ENCODE data around the gene ZNF22. TPM values are rescaled to one million over a fixed set of nuclear protein-coding genes. Genes with fewer than 3 reads are reported as not detected.

Gene ZNF22
- total RNA-seq, 4 donors from 2014 or later = 3.6 to 12.3 (median 8.1) TPM

DNA sequence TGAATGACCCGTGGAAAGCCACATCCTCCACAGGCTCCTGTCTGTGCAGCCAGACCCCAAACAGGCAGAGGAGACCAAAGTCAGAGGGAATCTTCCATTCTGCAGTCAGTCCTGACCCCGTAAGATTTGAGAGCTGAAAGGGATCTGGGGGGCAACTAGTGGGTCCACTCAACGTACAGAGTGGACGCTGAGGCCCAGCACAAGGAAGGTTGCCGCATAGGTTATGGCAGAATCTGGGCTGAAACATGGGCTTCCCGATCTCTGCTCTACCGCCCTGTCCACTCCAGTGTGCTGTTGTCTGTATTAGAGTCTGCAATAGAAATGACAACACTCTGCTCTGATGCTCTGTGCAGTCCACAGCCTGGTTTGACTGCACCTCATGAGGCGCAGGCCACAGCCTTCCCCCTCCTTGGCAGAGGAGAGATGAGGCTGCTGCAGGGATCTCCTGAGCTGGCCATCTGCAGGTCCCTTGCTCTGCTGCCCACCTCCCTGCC is 7.9 kb upstream of the ZNF22 start:
- Histone ChIP-seq H3K4me1 (peaks cover 60 to 68% of the 10 kb centered on the region in 2 donors), H3K27me3 (no peaks in the 10 kb centered on the region), H3K9me3 (no peaks in the 10 kb centered on the region), H3K4me3 (no peak overlapping the region), H3K27ac (peak overlapping the region; percentile 22 to 83 (median 59)), H3K36me3 (no peaks in the 10 kb centered on the region)
- DNase-seq (no peak), ATAC-seq (no peak)
- TF ChIP-seq, protein P1, sequence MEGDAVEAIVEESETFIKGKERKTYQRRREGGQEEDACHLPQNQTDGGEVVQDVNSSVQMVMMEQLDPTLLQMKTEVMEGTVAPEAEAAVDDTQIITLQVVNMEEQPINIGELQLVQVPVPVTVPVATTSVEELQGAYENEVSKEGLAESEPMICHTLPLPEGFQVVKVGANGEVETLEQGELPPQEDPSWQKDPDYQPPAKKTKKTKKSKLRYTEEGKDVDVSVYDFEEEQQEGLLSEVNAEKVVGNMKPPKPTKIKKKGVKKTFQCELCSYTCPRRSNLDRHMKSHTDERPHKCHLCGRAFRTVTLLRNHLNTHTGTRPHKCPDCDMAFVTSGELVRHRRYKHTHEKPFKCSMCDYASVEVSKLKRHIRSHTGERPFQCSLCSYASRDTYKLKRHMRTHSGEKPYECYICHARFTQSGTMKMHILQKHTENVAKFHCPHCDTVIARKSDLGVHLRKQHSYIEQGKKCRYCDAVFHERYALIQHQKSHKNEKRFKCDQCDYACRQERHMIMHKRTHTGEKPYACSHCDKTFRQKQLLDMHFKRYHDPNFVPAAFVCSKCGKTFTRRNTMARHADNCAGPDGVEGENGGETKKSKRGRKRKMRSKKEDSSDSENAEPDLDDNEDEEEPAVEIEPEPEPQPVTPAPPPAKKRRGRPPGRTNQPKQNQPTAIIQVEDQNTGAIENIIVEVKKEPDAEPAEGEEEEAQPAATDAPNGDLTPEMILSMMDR (IDR thresholded peaks at IDR 0.05 in 4 of 5, conservative IDR thresholded peaks at IDR 0.05 in 1 of 5) = no peak
- no peak for TF ChIP-seq POLR2A (IDR thresholded peaks at IDR 0.05)
- in situ Hi-C loops (cut with MboI; ENCODE audit: low sequenced_read_pairs in 4 of 4) (loop anchor here in 2 of 4 donors (25.0 kb wide), 2 partner anchors 1020 to 1580 kb away; partner anchors contain the start of gene HNRNPF (in 2 of the 2)), intact Hi-C loops (cut with DNase I; ENCODE audit: low total_unique reads) (loop anchor here (10.0 kb wide), 1 partner anchor 432 kb away; no protein-coding TSS in a partner anchor)

DNA sequence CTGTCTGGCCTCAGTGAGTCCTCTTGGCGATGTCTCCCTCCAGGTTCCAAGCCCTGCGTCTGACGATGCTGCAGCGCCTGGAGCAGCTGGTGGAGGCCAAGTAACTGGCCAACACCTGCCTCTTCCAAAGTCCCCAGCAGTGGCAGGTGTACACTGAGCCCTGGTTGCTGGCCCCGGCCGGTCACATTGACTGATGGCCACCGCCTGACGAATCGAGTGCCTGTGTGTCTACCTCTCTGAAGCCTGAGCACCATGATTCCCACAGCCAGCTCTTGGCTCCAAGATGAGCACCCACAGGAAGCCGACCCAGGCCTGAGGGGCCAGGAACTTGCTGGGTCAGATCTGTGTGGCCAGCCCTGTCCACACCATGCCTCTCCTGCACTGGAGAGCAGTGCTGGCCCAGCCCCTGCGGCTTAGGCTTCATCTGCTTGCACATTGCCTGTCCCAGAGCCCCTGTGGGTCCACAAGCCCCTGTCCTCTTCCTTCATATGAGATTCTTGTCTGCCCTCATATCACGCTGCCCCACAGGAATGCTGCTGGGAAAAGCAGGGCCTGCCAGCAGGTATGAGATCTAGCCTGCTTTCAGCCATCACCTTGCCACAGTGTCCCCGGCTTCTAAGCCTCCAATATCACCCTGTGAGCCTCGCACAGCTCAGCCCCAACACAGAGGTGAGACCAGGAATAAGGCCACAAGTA is 7.3 kb upstream of the ZNF22 start:
- H3K27me3 ChIP-seq = no peaks in the 10 kb centered on the region
- DNase-seq (peak in 1 of 2 donors; percentile 17), ATAC-seq (no peak)
- H3K4me1 ChIP-seq = peaks cover 62 to 74% of the 10 kb centered on the region in 2 donors
- no peak overlapping the region for H3K4me3 ChIP-seq
- no peaks in the 10 kb centered on the region for H3K36me3 ChIP-seq
- intact Hi-C loops (cut with DNase I; ENCODE audit: low total_unique reads) (loop anchor here (10.0 kb wide), 1 partner anchor 431 kb away; no protein-coding TSS in a partner anchor), in situ Hi-C loops (cut with MboI; ENCODE audit: low sequenced_read_pairs in 4 of 4) (loop anchor here in 2 of 4 donors (25.0 kb wide), 2 partner anchors 1019 to 1581 kb away; partner anchors contain the start of gene HNRNPF (in 2 of the 2))
- TF ChIP-seq POLR2A (IDR thresholded peaks at IDR 0.05) = no peak
- TF ChIP-seq, protein P1 (IDR thresholded peaks at IDR 0.05 in 4 of 5, conservative IDR thresholded peaks at IDR 0.05 in 1 of 5) = no peak
- no peaks in the 10 kb centered on the region for H3K9me3 ChIP-seq
- H3K27ac ChIP-seq = peak overlapping the region; percentile 15 to 91 (median 78)

DNA sequence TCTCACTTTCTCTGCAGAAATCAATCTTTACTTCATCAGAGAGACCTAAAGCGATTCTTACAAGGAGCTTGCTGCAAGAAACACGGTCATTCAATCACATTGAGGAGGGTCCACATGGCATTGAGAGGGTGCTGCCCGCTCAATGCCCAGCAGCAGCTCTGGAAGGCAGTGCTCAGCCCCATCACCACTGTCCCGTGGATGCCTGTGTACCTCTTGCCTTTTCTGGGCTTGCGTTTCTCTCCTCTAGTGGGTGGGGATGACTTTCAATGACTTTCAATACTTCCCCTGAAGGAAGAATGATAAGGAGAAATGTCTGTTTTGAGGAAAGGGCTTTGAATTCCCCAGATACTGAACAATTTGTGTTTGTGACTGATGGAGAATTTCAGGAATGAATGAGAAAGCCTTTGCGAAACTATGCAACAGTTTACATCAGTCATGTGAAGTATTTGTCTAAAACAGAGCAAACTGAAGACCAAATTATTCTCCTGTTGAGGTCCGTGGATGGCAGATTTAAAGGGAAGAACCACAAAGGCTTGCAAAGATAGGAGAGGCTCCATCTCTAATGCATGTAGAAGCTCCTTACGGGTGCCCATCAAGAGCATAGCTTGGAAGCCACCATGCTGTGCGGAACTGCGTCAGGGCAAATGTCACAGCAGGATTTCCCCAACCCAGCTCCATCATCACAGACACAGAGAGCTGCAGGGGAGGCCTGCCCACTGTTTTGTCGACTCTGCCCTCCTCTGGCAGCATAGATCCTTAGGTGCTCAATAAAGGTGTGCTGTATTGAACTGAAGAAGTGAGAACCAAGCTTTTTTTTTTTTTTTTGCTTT is 6.6 kb upstream of the ZNF22 start:
- ATAC-seq = no peak
- DNase-seq = no peak
- TF ChIP-seq POLR2A (IDR thresholded peaks at IDR 0.05) = no peak
- TF ChIP-seq, protein P1 (IDR thresholded peaks at IDR 0.05 in 4 of 5, conservative IDR thresholded peaks at IDR 0.05 in 1 of 5) = no peak
- H3K27ac ChIP-seq = peak overlapping the region; percentile 72 to 91 (median 82)
- H3K4me3 ChIP-seq = no peak overlapping the region
- in situ Hi-C loops (cut with MboI; ENCODE audit: low sequenced_read_pairs in 4 of 4) = loop anchor here in 2 of 4 donors (25.0 kb wide), 2 partner anchors 1018 to 1582 kb away; partner anchors contain the start of gene HNRNPF (in 2 of the 2)
- no peaks in the 10 kb centered on the region for H3K36me3 ChIP-seq
- intact Hi-C loops (cut with DNase I; ENCODE audit: low total_unique reads) = loop anchor here (10.0 kb wide), 1 partner anchor 431 kb away; no protein-coding TSS in a partner anchor
- H3K27me3 ChIP-seq = no peaks in the 10 kb centered on the region
- H3K9me3 ChIP-seq = no peaks in the 10 kb centered on the region
- H3K4me1 ChIP-seq = peaks cover 62 to 82% of the 10 kb centered on the region in 2 donors

DNA sequence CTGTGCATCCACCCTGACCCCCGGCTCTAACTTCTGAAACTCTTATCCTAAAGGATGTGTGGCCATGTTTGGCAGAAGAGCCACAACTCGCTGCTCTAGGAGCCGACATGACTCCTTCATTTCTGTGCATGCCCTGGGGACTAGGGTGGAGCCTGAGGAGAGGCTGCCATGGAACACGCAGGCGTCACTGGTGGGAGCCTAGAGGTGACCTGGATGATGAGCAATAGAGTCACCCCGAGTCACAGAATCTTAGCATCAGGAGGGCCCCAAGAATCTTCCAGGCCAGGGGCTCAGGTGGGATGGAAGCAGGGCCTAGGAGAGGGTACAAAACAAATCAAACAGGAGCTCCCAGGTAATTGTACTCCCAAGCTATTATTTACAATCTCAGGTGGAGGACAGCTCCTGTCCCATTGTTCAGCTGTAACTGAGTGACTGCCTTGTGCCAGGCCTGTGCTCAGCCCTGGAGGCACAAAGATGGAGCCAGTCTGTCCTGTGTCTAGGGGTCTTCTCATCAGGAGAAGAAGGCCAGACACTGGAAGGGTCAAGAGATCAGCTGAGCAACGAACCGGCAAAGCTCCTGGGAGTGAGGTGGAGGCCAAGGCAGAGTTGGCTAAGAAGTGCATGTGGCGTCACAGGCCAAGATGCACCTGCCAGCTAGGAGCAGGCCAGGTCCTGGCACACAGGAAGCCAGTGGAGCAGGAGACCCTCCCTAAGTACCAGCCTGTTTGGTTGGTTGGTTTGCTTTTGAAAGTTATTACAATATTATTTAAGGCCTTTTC is 5.8 kb upstream of the ZNF22 start:
- intact Hi-C loops (cut with DNase I; ENCODE audit: low total_unique reads) (loop anchor here (1.0 to 10.0 kb wide), 2 partner anchors 14 to 430 kb away; no protein-coding TSS in a partner anchor), in situ Hi-C loops (cut with MboI; ENCODE audit: low sequenced_read_pairs in 4 of 4) (loop anchor here in 2 of 4 donors (25.0 kb wide), 2 partner anchors 1017 to 1583 kb away; partner anchors contain the start of gene HNRNPF (in 2 of the 2))
- no peak for ATAC-seq
- Histone ChIP-seq H3K27me3 (no peaks in the 10 kb centered on the region), H3K36me3 (no peaks in the 10 kb centered on the region), H3K4me1 (peaks cover 62 to 90% of the 10 kb centered on the region in 2 donors), H3K9me3 (no peaks in the 10 kb centered on the region), H3K4me3 (no peak overlapping the region), H3K27ac (peak overlapping the region; percentile 72 to 91 (median 82))
- TF ChIP-seq, protein P1 (IDR thresholded peaks at IDR 0.05 in 4 of 5, conservative IDR thresholded peaks at IDR 0.05 in 1 of 5) = no peak
- TF ChIP-seq POLR2A (IDR thresholded peaks at IDR 0.05) = no peak
- peak in 1 of 2 donors; percentile 38 for DNase-seq
